Erythroblast (primary cell): ENCODE measurements around the gene NDUFA13.

Experiments
- DNase-seq, 2 experiments: peaks; one replicate each; lab custom pipeline; 2025; lab: John Stamatoyannopoulos, UW
- GATA1 ChIP-seq: IDR thresholded peaks from 2 replicates; pipeline ENCODE4 v1.6.1; 2011; ENCODE audit warnings: low read depth, mild to moderate bottlenecking, control low read depth, low read length, moderate library complexity
- POLR2A ChIP-seq: IDR thresholded peaks from 2 replicates; pipeline ENCODE4 v1.6.1; 2011; ENCODE audit warnings: mild to moderate bottlenecking, low read length

Gene NDUFA13

DNA sequence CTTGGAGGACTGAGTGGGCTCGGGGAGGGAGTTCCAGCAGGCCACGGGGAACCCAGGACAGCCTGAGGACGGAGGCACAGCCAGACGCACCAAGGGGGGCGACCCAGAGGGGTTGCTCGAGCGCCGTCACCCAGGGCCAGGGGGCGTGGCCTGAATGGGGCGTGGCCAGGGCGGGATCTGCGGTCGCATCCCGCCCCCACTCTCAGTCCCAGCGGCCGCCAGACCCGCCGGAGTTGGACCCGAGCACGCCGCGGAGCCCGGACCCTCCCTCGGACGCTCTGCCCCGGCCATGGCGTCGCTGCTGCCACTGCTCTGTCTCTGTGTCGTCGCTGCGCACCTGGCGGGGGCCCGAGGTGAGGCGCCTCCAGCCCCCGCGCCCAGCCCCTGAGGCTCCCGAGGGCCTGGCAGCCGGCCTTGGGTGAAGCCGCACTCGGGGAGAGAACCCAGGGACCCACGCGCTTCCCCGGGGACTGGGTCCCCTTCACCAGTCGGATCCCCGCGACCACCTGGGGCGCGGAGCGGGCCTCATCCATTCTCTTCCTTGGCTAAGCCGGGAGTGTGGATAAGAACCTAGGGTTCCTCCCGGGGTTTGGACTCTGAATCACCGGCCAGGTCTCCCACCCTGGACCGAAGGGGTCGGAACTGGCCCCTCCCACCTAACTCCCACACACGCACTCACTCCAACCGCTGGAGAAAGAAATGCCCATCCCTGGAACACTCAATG lies 22.2 kb downstream of the NDUFA13 start, which contains the start of gene CILP2:
TSS of gene CILP2 (plus strand) at position 205 of the 724 bp plus-strand sequence. CDS start at position 290, 85 bp downstream.
- no peak for TF ChIP-seq POLR2A
- TF ChIP-seq GATA1: no peak

DNA sequence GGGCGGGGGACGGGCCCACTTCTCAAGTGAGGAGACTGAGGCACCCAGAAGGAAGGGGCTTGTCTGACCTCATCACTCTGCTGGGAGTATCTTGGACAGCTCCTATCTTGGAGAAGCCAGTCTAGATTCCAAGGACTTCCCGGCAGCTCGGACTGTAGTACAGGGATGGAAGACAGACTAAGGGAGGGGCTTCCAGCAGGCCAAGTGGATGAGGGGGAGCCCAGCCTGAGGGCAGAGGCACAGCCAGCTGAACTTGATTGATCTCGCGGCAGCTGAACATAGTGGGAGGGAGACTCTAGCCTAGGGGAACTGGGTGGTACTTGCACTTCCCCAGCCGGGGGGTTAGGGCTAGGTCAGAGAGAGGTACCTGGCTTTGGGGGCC lies 22.8 kb downstream of the NDUFA13 start:
- no peak for DNase-seq
- TF ChIP-seq POLR2A: no peak
- TF ChIP-seq GATA1: no peak

More for the DNA sequence above, 22.2 kb downstream of the NDUFA13 start, which contains the start of gene CILP2:
- DNase-seq: peak in 1 of 2 experiments; percentile 46

DNA sequence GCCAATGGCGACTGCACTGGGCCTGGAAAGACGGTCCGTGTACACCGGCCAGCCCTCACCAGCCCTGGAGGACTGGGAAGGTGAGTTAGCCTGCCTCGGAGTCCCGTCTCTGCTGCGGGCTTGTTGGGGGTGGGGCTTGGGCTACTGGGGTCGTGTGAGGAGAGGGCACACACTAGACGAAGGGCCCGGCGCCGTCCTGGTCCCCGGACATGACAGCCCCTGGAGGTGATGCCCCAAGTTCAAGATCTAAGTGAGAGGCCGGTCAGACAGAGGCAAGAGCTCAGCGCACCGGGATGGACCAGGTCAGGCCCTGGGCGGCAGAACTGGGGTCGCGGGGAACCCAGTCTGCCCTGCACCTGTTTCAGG lies 23.7 kb downstream of the NDUFA13 start:
- TF ChIP-seq POLR2A (no peak), GATA1 (no peak)
- DNase-seq: peak in 1 of 2 experiments; percentile 39

DNA sequence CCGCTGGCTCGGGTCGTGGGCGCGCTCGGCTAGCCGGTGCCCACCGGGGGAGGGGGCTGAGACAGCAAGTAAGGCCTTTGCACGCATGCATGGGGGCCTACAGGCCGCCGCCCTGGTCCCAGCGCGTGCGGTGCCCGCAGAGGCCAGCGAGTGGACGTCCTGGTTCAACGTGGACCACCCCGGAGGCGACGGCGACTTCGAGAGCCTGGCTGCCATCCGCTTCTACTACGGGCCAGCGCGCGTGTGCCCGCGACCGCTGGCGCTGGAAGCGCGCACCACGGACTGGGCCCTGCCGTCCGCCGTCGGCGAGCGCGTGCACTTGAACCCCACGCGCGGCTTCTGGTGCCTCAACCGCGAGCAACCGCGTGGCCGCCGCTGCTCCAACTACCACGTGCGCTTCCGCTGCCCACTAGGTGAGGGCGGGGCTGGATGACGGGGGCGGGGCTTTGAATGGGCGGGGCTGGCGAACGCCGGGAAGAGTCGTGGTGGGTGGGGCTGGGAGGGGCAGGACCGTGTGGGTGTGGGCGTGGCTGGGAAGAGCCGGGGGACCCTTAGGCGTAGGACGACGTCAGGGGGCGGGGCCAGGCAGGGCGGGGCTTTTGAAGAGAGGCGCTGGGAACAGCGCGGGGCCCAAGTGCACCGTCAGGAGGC lies 24.2 kb downstream of the NDUFA13 start:
- peak; percentile 90 to 94 for DNase-seq
- no peak for TF ChIP-seq POLR2A
- no peak for TF ChIP-seq GATA1

DNA sequence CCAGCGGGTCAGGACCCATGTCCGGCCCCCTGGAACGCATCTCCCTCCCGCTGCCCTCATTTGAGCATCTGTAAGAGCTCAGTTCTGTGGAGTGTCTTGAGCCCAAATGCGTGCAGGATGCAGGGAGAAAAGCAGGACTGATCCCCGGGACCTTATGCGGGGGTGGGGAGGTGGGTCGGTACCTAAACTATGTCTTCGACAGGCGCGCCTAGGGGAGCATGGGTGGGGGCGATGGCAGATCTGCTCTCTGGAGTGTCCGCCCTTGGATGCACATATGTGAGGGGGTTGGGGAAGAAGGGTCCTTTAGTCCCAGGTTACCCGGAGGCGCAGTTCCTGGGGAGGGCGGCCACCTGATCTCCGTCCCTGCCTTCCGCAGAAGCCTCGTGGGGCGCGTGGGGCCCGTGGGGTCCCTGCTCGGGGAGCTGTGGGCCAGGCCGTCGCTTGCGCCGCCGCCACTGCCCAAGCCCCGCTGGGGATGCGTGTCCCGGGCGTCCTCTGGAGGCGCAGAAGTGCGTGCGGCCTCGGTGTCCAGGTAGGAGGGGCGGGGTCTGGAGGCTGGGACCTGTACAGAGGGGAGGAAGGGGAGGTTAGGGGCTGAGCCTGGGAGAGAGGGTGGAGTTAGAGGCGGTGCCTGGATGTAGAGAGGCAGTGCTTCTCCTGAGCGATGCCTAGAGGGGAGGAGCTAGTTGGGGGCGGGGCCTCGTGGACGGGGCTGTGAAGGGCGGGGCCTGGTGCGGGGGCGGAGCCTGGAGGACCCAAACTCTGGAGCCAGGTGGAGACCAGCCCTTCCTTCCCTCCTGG lies 24.9 kb downstream of the NDUFA13 start:
- peak; percentile 71 to 77 for DNase-seq
- TF ChIP-seq GATA1: no peak
- TF ChIP-seq POLR2A: no peak

DNA sequence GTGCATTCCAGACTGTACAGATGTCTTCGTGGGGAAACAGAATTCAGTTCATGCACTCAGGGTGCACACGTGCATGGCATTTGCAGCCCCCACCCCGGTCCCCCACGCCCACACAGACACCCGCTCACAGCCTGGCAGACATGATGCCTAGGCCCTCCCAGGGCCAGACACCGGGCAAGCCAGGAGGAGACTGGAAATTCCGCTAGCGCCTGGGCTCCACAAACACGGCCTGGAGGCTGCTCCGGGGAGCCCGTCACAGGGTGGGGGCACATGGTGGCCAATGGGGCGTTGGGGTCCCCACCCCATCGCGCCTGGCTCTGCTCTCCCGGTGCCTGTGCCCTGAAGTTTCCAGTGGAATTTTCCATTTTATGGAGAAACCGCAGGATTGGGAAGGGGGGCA lies 25.6 kb downstream of the NDUFA13 start:
- no peak for TF ChIP-seq GATA1
- no peak for TF ChIP-seq POLR2A
- DNase-seq: no peak

DNA sequence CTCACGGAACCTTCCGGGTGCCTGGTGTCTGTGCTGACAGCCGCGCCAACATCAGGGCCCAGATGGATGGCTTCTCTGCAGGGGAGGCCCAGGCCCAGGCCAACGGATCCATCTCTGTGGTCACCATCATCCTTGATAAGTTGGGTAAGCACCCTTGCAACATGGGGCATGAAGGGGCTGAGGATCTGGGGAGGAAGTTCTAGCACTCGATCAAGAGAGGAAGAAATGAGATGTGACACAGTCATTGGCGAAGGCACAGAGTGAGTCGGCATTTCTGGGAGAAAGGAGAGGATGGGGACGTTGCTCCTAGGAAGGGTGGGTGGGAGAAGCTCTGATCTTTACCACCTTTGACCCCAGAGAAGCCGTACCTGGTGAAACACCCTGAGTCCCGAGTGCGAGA lies 26.5 kb downstream of the NDUFA13 start:
- no peak for DNase-seq
- no peak for TF ChIP-seq POLR2A
- TF ChIP-seq GATA1: no peak

DNA sequence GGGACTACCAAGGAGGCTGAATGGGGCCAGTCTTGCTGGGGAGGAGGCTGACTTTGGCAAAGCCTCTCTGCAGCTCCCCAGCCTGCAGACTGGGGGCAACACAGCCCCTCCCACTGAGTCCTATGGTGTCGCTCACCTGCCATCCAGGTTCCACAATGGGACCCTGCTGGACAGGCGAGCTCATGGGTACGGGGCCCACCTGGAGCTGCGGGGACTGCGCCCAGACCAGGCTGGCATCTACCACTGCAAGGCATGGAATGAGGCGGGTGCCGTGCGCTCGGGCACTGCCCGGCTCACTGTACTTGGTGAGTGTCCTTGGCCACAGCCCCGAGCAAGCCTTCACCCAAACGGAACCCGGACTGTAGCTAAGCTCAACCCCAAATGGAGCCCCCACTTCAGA lies 27.1 kb downstream of the NDUFA13 start:
- no peak for TF ChIP-seq POLR2A
- DNase-seq: no peak

DNA sequence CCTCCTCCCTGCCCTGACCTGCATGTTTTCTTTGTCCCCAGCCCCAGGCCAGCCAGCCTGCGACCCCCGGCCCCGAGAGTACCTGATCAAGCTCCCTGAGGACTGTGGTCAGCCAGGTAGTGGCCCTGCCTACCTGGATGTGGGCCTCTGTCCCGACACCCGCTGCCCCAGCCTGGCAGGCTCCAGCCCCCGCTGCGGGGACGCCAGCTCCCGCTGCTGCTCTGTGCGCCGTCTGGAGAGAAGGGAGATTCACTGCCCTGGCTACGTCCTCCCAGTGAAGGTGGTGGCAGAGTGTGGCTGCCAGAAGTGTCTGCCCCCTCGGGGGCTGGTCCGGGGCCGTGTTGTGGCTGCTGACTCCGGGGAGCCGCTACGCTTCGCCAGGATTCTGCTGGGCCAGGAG lies 27.6 kb downstream of the NDUFA13 start:
- no peak for DNase-seq
- TF ChIP-seq GATA1 (no peak), POLR2A (no peak)

DNA sequence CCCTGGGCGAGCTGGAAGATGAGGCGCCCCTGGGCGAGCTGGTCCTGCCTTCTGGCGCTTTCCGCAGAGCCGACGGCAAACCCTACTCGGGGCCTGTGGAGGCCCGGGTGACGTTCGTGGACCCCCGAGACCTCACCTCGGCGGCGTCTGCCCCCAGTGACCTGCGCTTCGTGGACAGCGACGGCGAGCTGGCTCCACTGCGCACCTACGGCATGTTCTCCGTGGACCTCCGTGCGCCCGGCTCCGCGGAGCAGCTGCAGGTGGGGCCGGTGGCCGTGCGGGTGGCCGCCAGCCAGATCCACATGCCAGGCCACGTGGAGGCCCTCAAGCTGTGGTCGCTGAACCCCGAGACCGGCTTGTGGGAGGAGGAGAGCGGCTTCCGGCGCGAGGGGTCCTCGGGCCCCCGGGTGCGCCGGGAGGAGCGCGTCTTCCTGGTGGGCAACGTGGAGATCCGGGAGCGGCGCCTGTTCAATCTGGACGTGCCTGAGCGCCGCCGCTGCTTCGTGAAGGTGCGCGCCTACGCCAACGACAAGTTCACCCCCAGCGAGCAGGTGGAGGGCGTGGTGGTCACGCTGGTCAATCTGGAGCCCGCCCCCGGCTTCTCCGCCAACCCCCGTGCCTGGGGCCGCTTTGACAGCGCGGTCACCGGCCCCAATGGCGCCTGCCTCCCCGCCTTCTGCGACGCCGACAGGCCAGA lies 28.4 kb downstream of the NDUFA13 start:
- no peak for DNase-seq
- TF ChIP-seq POLR2A (no peak), GATA1 (no peak)

DNA sequence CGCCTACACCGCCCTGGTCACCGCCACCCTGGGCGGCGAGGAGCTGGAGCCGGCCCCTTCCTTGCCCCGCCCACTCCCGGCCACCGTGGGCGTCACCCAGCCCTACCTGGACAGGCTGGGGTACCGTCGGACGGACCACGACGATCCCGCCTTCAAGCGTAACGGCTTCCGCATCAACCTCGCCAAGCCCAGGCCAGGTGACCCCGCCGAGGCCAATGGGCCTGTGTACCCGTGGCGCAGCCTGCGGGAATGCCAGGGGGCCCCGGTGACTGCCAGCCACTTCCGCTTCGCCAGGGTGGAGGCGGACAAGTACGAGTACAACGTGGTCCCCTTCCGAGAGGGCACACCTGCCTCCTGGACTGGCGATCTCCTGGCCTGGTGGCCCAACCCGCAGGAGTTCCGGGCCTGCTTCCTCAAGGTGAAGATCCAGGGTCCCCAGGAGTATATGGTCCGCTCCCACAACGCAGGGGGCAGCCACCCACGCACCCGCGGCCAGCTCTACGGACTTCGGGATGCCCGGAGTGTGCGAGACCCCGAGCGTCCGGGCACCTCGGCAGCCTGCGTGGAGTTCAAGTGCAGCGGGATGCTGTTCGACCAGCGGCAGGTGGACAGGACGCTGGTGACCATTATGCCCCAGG lies 29.0 kb downstream of the NDUFA13 start:
- DNase-seq: no peak
- TF ChIP-seq GATA1 (no peak), POLR2A (no peak)

DNA sequence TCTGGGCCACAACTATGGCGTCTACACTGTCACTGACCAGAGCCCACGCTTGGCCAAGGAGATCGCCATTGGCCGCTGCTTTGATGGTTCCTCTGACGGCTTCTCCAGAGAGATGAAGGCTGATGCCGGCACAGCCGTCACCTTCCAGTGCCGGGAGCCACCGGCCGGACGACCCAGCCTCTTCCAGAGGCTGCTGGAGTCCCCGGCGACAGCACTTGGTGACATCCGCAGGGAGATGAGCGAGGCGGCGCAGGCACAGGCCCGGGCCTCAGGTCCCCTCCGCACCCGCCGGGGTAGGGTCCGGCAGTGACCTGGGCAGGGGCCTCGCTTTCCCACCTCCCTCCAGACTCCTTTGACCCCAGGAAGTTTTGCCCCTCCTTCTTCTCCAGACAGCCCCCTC lies 29.7 kb downstream of the NDUFA13 start:
- TF ChIP-seq GATA1: no peak
- no peak for DNase-seq

DNA sequence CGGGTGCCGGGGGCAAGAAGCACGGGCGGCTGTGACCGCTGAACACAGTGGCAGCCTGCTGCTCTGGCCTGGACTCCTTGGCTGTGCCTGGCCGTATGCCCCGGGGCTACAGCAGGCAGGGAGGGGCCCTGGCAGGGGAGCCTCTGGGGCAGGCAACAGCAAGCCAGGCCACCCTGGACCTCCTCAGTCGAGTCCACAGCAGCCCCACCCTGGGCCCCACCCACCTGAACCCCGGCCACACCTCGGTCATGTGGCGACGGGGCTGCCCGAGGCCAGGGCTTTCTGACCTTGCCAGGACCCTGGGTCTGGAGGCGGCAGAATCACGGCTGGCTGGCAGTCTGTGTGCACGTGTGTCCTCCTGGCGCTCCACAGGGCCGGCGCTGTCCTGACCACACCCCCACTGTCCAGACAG lies 30.7 kb downstream of the NDUFA13 start:
- no peak for TF ChIP-seq GATA1
- no peak for TF ChIP-seq POLR2A
- no peak for DNase-seq
